ENCODE measurements around the gene UTS2B.
A peak's percentile ranks its signal among the peaks of the same experiment; 100 is the strongest.

The UTS2B gene

DNA sequence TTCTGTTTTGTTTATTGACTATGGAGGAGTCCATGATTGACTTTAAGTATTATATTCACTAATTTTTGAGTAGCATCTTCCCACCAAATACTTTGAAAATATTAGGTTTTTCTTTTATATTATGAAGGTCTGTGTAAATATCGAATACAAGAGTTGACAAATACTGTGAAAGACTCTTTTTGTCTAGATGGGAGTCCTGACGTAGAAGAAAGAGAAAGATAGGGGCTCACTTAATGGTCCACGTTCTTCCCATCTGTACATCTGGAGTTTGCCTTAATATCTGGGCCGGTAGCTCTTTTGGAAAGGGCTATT, 7.8 kb upstream of the UTS2B start:
- no peak for DNase-seq (ENCODE audit: extremely low read depth, low read depth)
- H3K4me3 ChIP-seq (replicated peaks; ENCODE audit: low read depth, low read length) = no peak overlapping the region
- TF ChIP-seq, protein P1, sequence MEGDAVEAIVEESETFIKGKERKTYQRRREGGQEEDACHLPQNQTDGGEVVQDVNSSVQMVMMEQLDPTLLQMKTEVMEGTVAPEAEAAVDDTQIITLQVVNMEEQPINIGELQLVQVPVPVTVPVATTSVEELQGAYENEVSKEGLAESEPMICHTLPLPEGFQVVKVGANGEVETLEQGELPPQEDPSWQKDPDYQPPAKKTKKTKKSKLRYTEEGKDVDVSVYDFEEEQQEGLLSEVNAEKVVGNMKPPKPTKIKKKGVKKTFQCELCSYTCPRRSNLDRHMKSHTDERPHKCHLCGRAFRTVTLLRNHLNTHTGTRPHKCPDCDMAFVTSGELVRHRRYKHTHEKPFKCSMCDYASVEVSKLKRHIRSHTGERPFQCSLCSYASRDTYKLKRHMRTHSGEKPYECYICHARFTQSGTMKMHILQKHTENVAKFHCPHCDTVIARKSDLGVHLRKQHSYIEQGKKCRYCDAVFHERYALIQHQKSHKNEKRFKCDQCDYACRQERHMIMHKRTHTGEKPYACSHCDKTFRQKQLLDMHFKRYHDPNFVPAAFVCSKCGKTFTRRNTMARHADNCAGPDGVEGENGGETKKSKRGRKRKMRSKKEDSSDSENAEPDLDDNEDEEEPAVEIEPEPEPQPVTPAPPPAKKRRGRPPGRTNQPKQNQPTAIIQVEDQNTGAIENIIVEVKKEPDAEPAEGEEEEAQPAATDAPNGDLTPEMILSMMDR (IDR thresholded peaks at IDR 0.05; ENCODE audit: low read depth, low read length, missing control alignments) = no peak

DNA sequence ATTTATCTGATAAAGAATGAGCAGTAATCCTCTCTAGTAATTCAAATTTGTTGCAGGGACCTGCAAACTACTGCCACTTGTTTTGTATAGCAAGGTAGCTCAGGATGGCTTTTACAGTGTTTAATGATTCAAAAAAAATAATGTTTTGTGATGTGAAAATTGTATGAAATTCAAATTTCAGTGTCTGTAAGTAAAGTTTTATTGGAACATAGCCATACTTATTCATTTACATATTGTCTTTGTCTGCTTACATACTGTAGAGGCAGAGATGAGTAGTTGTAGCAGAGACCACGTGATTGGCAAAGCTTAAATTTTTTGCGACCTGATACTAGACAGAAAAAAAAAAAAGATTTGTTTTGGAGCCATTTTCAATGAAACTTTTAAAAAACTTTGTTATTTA, 6.5 kb upstream of the UTS2B start:
- TF ChIP-seq, protein P1 (IDR thresholded peaks at IDR 0.05; ENCODE audit: low read depth, low read length, missing control alignments) = no peak
- DNase-seq (ENCODE audit: extremely low read depth, low read depth) = no peak
- no peak overlapping the region for H3K4me3 ChIP-seq (replicated peaks; ENCODE audit: low read depth, low read length)

DNA sequence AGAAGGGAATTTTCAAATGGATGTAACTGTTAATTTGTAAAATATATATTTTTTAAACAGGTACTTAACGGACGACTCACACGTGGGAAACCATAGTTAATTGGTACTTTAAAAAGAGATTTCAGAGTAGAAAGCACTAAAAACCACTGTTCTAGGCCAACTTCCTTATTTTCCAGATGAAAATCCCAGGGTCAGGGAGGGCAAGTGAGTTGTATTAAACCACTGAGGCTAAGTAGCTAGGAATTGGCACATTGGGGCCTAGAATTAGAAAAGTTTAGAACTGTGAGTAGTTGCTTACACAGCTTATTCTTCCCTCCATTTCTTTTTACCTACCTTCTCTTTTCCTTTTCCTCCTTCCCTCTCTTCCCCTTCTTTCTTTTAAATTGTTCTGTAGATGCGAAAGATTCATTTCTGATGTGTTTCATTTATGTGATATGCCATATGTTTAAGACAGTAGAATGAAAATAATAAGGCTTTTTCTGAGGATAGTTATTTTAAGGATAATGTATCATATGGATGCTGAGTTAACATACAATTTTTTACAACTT, 4.1 kb upstream of the UTS2B start:
- no peak overlapping the region for H3K4me3 ChIP-seq (replicated peaks; ENCODE audit: low read depth, low read length)
- TF ChIP-seq, protein P1 (IDR thresholded peaks at IDR 0.05; ENCODE audit: low read depth, low read length, missing control alignments) = no peak
- no peak for DNase-seq (ENCODE audit: extremely low read depth, low read depth)

DNA sequence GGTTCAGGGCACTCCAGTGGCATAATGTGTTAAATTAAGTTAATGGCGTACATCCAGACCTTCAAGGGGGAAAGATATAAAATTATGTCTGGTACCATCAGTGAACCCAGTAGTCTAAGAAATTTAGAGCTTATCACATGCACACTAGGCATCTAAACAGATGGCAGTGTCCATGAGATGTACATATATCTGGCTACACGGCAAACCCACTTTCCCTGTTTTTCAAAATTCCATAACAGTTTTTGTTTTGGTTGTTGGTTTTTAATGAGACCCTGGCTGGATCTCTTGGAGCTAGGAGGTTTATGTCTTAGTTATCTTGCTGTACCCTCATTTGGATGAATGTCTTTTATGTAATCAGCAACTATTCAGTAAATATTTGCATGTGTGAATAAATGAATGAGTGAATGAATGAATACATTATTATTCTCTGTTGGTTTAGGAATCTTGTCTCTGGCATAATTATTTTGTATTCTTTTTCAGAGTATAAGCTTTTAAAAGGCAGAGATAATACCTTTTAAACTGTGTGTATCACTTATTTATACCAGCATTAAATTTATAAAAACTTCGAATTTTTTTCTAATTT, 3.1 kb upstream of the UTS2B start:
- H3K4me3 ChIP-seq (replicated peaks; ENCODE audit: low read depth, low read length) = no peak overlapping the region
- TF ChIP-seq, protein P1 (IDR thresholded peaks at IDR 0.05; ENCODE audit: low read depth, low read length, missing control alignments) = no peak
- DNase-seq (ENCODE audit: extremely low read depth, low read depth) = no peak

DNA sequence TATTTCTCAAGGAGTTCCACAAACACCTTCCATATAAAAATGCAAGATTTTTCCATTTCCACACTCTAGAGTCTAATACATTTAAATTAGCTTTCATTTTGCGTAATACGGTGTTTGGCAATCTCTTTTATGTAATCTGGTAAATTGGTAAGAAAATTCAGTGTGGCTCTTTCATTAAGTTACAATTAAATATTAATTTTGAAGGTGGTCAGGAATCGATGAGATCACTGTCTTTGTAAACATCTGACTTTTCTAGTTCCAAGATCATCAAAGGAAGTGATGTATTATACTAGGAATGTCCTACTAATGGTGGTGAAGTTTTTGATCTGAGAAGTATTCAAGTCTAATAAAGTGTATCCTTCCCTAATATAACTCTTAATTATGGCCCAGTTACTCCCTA, 1.1 kb upstream of the UTS2B start:
- TF ChIP-seq, protein P1 (IDR thresholded peaks at IDR 0.05; ENCODE audit: low read depth, low read length, missing control alignments) = no peak
- DNase-seq (ENCODE audit: extremely low read depth, low read depth) = no peak
- peak overlapping the region; percentile 65 for H3K4me3 ChIP-seq (replicated peaks; ENCODE audit: low read depth, low read length)

DNA sequence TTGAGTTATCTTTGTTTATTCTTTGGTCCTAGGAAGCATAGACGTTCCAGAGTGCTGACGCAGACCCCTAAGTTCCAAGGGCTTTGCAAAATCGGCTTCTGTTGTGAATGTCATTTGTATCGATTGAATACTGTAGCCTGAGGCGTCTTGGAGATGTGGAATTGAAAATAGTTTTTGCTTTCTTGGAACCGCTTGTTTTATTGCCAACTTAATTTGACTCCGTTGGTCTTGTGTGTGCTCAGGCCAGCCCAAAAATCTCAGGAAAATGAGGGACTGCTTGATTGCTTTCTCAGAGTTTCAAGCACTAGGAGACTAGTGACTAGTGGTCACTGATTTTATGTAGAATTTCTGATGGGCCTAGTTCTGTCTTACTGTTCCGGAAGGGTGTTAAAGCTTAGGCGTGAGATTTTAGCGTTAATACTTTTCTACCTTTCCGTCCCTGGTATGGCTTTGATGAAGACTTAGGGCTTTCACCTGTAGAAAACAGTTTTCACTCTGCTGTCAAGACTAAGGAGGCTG, 263 bp upstream of the UTS2B start:
- DNase-seq (ENCODE audit: extremely low read depth, low read depth) = no peak
- TF ChIP-seq, protein P1 (IDR thresholded peaks at IDR 0.05; ENCODE audit: low read depth, low read length, missing control alignments) = no peak
- peak overlapping the region; percentile 65 for H3K4me3 ChIP-seq (replicated peaks; ENCODE audit: low read depth, low read length)
